Neural crest cell (in vitro differentiated cells): ENCODE data around the gene SDHAF2. TPM values are rescaled to one million over a fixed set of nuclear protein-coding genes. Genes with fewer than 3 reads are reported as not detected.
"Not testable (repeated sequence)": the region's sequence is repeated elsewhere in the genome, so short reads cannot be mapped to it uniquely, and the experiment has no call there.

Experiments used
- DNase-seq: peaks from one replicate; pipeline ENCODE4 v3.0.0; 2021; ENCODE audit warnings: low read depth, mixed read lengths, low spot score
- H3K27ac Mint-ChIP-seq: one replicate; pipeline ENCODE4 v1.8.0; 2021; ENCODE audit warnings: mild to moderate bottlenecking, mixed read lengths; ENCODE audit not compliant: unreplicated experiment
- H3K27me3 Mint-ChIP-seq: 2 replicates; pipeline ENCODE4 v1.8.0; 2021; ENCODE audit warnings: low read depth, mild to moderate bottlenecking, mixed read lengths
- H3K36me3 Mint-ChIP-seq: 2 replicates; pipeline ENCODE4 v1.8.0; 2021; ENCODE audit warnings: low read depth, mild to moderate bottlenecking, mixed read lengths
- H3K4me1 Mint-ChIP-seq: 2 replicates; pipeline ENCODE4 v1.8.0; 2021; ENCODE audit warnings: mixed read lengths
- H3K4me3 Mint-ChIP-seq: one replicate; pipeline ENCODE4 v1.8.0; 2021; ENCODE audit warnings: mild to moderate bottlenecking, mixed read lengths
- H3K9me3 Mint-ChIP-seq: 2 replicates; pipeline ENCODE4 v1.8.0; 2021; ENCODE audit warnings: mixed read lengths
- total RNA-seq: library from RNA; stranded (reverse); gene quantifications from 2 replicates; pipeline ENCODE4 v1.2.1, GENCODE V29; 2021
- TF ChIP-seq, protein P1 (sequence below): fragments of 200-600 bp; sonication (generic); conservative IDR thresholded peaks from 2 replicates; pipeline ENCODE4 v1.5.0; 2021; ENCODE audit warnings: antibody characterized with exemption, mild to moderate bottlenecking

The SDHAF2 gene
- total RNA-seq, 1 donor from 2014 or later = 35.0 TPM

DNA sequence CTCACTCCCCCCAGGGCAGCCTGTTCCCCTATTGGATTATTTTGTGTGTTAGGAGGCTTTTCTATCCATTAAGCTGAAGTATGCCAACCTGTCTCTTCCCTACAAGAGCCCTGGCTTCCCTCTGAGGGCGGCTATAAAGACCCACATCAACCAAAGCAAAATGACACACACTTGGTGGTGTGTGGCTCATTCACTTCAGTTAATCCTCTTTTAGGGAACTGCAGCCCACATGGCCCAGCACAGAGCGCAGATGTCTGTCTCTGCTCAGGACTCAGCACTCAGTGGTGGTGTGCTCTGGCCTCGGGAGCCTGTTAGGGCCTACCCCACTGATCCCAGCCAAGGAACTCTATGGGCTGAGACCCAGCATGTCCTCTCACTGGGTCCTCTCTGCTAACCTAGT lies 46.4 kb downstream of the SDHAF2 start:
- no peaks in the 10 kb centered on the region for H3K27me3 Mint-ChIP-seq
- H3K9me3 Mint-ChIP-seq = no peaks in the 10 kb centered on the region
- H3K27ac Mint-ChIP-seq = no peak overlapping the region
- TF ChIP-seq, protein P1, sequence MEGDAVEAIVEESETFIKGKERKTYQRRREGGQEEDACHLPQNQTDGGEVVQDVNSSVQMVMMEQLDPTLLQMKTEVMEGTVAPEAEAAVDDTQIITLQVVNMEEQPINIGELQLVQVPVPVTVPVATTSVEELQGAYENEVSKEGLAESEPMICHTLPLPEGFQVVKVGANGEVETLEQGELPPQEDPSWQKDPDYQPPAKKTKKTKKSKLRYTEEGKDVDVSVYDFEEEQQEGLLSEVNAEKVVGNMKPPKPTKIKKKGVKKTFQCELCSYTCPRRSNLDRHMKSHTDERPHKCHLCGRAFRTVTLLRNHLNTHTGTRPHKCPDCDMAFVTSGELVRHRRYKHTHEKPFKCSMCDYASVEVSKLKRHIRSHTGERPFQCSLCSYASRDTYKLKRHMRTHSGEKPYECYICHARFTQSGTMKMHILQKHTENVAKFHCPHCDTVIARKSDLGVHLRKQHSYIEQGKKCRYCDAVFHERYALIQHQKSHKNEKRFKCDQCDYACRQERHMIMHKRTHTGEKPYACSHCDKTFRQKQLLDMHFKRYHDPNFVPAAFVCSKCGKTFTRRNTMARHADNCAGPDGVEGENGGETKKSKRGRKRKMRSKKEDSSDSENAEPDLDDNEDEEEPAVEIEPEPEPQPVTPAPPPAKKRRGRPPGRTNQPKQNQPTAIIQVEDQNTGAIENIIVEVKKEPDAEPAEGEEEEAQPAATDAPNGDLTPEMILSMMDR = no peak
- peaks cover 29% of the 10 kb centered on the region for H3K4me1 Mint-ChIP-seq
- no peak overlapping the region for H3K4me3 Mint-ChIP-seq
- DNase-seq = no peak
- H3K36me3 Mint-ChIP-seq = peaks cover 5% of the 10 kb centered on the region

DNA sequence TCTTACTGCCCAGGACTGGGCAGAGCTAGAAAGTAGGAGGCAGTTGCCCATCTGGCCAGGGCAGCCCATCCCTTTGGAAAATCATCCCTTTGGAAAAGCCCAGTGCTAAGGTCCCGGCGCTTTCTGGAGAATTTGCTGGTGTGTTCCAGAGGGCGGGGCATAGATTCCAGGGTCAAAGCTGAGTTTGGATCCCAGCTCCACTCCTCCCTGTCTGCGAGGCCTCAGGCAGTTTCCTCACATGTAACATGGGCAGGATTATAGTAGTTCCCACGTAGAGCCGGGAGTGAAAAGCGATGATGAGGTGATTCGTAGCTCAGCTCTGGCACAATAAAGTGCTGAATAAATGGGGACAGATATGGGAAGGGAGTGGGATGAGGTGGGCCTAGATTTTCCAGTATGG lies 47.2 kb downstream of the SDHAF2 start:
- no peak for DNase-seq
- Mint-ChIP-seq H3K4me1 (peaks cover 37% of the 10 kb centered on the region), H3K27me3 (no peaks in the 10 kb centered on the region), H3K36me3 (peaks cover 5% of the 10 kb centered on the region), H3K27ac (no peak overlapping the region), H3K9me3 (no peaks in the 10 kb centered on the region), H3K4me3 (no peak overlapping the region)
- TF ChIP-seq, protein P1 = no peak

- DNase-seq = peak; percentile 76
- Mint-ChIP-seq H3K27me3 (no peaks in the 10 kb centered on the region), H3K9me3 (no peaks in the 10 kb centered on the region), H3K4me1 (peaks cover 36% of the 10 kb centered on the region), H3K4me3 (no peak overlapping the region), H3K36me3 (peaks cover 5% of the 10 kb centered on the region), H3K27ac (no peak overlapping the region)
- TF ChIP-seq, protein P1 = peak; percentile 94
These were observed 47.8 kb downstream of the SDHAF2 start for GRCh38 chr11:61477727-61478148.

DNA sequence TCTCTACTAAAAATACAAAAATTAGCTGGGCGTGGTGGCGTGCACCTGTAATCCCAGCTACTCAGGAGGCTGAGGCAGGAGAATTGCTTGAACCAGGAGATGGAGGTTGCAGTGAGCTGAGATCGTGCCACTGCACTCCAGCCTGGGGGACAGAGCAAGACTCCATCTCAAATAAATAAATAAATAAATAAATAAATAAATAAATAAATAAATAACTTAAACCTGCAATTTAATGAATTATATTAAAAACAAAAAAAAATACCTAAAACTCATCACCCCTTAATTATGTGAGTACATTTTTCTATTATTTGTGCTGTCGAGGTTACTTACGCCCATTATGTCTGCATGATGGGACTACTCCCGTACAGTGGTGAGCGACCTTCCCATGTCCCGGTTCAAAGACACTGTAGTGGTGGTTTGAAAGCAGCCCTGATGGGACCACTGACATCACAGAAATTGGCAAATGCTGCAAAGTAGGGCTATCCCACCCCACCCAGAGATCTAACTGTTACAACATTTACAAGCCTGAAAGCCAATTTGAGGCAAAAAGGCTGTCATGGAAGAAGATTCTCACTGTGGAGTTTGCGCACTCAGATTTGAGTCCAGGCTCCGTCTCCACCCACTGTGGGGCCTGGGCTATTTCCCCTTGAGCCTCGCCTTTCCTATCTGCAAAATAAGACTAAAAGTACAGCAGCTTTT lies 49.6 kb downstream of the SDHAF2 start:
- H3K9me3 Mint-ChIP-seq, H3K4me3 Mint-ChIP-seq, H3K36me3 Mint-ChIP-seq, DNase-seq, H3K27me3 Mint-ChIP-seq, H3K27ac Mint-ChIP-seq: not testable (repeated sequence)
- H3K4me1 Mint-ChIP-seq = peaks cover 43% of the 10 kb centered on the region

GRCh38 chr11:61480261-61480993 lies 50.5 kb downstream of the SDHAF2 start:
- Mint-ChIP-seq H3K27ac (no peak overlapping the region), H3K4me3 (peak overlapping the region; percentile 53), H3K9me3 (no peaks in the 10 kb centered on the region), H3K36me3 (no peaks in the 10 kb centered on the region), H3K27me3 (no peaks in the 10 kb centered on the region), H3K4me1 (peaks cover 43% of the 10 kb centered on the region)
- DNase-seq = no peak
- TF ChIP-seq, protein P1 = no peak

GRCh38 chr11:61480994-61481335 lies 51.0 kb downstream of the SDHAF2 start:
- TF ChIP-seq, protein P1 = no peak
- DNase-seq = peak; percentile 72
- no peaks in the 10 kb centered on the region for H3K27me3 Mint-ChIP-seq
- H3K4me3 Mint-ChIP-seq = peak overlapping the region; percentile 53
- H3K27ac Mint-ChIP-seq = peak overlapping the region; percentile 90
- H3K9me3 Mint-ChIP-seq = no peaks in the 10 kb centered on the region
- H3K4me1 Mint-ChIP-seq = peaks cover 43% of the 10 kb centered on the region
- no peaks in the 10 kb centered on the region for H3K36me3 Mint-ChIP-seq
